T47D (cell line): ENCODE measurements around the gene RSAD2.

Experiments
- DNase-seq, 2 experiments: peaks; one replicate each; pipeline versions ENCODE4 v3.0.0 to v3.0.0-alpha.2; 2011 to 2012; ENCODE audit warnings: low read depth in 1 of 2, low spot score in 1 of 2
- JUND ChIP-seq: IDR thresholded peaks from 2 replicates; pipeline ENCODE4 v1.6.1; 2012; ENCODE audit warnings: low read depth
- in situ Hi-C: cut with HindIII; loops from 2 replicates; pipeline ENCODE4 v1.10.0; 2016; ENCODE audit warnings: low sequenced_read_pairs, low pct_unique_long_range_greater_than_20kb

RSAD2 gene

GRCh38 chr2:6939071-6939470 lies 61.5 kb downstream of the RSAD2 start:
- in situ Hi-C loops, result no loop called here
- DNase-seq, result no peak
- no peak for TF ChIP-seq JUND

DNA sequence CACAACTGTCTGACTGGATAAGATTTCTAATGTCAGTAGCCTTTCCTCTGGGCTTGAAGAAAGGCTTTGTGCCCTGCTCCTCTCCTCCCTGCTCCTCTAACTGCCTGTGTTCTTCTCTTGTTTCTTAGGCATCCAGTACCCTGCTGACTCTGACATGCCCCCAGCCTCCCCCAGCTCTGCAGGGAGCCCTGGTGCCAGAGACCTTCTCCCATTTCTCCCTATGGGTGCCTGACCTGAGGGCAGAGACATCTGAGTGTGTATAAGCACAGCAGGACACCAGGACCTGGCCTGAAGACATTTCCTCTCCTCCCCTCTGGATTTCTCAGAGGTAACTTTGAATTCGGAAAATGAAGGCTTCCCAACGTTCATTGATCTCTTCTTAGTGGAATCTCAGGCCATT lies 63.2 kb downstream of the RSAD2 start:
- DNase-seq, result no peak
- in situ Hi-C loops, result no loop called here
- no peak for TF ChIP-seq JUND

- in situ Hi-C loops, result no loop called here
- TF ChIP-seq JUND, result no peak
- DNase-seq, result no peak
These were observed 63.9 kb downstream of the RSAD2 start for GRCh38 chr2:6941299-6942046.

DNA sequence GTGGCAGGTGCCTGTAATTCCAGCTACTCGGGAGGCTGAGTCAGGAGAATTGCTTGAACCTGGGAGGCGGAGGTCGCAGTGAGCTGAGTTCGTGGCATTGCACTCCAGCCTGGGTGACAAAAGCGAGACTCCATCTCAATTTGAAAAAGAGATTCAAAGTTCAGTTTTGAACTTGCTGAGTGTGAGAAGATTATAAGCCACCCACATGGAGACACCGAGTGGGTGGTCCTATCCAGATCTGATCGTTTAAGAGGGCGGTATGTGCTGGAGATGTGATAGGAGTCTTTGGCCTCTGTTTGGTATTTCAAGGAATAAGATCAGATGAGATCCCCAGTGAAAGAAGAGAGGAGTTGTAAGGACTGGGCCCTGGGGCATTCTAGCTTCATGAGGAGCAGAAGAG lies 65.3 kb downstream of the RSAD2 start:
- TF ChIP-seq JUND, result no peak
- no peak for DNase-seq
- in situ Hi-C loops, result no loop called here

- no peak for DNase-seq
- in situ Hi-C loops, result no loop called here
- TF ChIP-seq JUND, result no peak
These were observed 65.9 kb downstream of the RSAD2 start for GRCh38 chr2:6943523-6943922.

GRCh38 chr2:6943971-6944370 lies 66.4 kb downstream of the RSAD2 start:
- no peak for DNase-seq
- in situ Hi-C loops, result no loop called here
- no peak for TF ChIP-seq JUND

GRCh38 chr2:6944555-6944954 lies 67.0 kb downstream of the RSAD2 start:
- in situ Hi-C loops, result no loop called here
- DNase-seq, result no peak
- TF ChIP-seq JUND, result no peak

GRCh38 chr2:6945087-6945813 lies 67.7 kb downstream of the RSAD2 start:
- DNase-seq, result no peak
- in situ Hi-C loops, result no loop called here
- no peak for TF ChIP-seq JUND

DNA sequence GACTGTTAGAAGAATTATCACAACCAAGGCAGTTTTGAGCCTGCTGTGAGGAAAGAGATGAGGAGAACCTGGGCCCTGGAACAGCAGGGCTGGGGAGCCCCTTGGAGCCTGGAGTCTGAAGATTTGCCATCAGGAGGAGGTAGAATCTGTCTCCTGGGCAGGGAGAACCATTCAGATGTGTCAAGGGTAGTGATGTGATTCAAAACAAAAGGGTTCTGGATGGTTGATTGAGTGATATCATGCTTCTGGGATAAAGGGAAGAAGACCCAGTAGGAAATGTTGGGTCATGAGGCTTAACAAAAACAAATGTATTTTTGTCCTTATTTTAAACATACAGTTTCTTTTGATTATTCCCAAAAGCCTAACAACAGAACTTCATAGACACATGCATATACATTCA lies 68.2 kb downstream of the RSAD2 start:
- in situ Hi-C loops, result no loop called here
- no peak for TF ChIP-seq JUND
- DNase-seq, result no peak

DNA sequence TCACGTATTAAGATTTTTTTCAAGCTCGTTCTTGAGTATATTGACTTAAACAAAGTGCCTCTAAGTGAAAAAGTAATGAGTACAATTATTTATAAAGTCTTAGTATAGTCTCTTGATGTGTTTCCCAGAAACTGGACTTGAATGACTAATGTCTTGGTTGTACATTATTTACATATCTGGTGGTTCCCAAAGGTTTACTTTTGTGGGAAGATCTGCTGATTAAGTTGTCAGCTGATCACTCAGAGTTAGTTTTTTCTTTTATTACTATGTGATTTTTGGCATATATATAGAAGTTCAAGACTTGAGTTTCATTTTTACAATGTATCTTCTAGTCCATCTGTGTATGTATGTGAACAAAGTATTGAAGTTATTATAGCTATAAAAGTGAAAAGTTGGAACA lies 69.1 kb downstream of the RSAD2 start:
- DNase-seq, result no peak
- no peak for TF ChIP-seq JUND
- in situ Hi-C loops, result no loop called here
